HCT116 (cell line): Measurements from ENCODE around the gene MACF1. TPM values are rescaled to one million over a fixed set of nuclear protein-coding genes. Genes with fewer than 3 reads are reported as not detected.

Experiments
- ATAC-seq: fragments of 200-7000 bp; cut with Tn5 transposase; 2 replicates; pipeline ENCODE4 v1.9.1; 2020; ENCODE audit warnings: mild to moderate bottlenecking, moderate library complexity
- BruUV-seq: library from RNA; stranded (reverse); fragments of 400-500 nt; replicated peaks from 2 replicates; lab custom pipeline; 2021; lab: Mats Ljungman, UMichigan
- CTCF ChIA-PET: fragments of 300-600 bp; sonication (Branson Sonifier 250); formaldehyde crosslinking; loops from one replicate; lab custom pipeline; 2021; ENCODE audit warnings: antibody characterized with exemption; lab: Charles Lee
- POLR2A ChIA-PET: fragments of 300-600, 350-600 bp; sonication (Branson Sonifier 250); formaldehyde crosslinking; loops from one replicate; lab custom pipeline; 2021; ENCODE audit warnings: antibody characterized with exemption; lab: Charles Lee
- RAD21 ChIA-PET, 2 experiments: fragments of 300-600 bp; sonication (Branson Sonifier 250); formaldehyde crosslinking; loops; one replicate each; lab custom pipeline; 2023; ENCODE audit warnings: low total read pairs in 2 of 2; ENCODE audit not compliant: uncharacterized antibody in 2 of 2, unreplicated experiment in 2 of 2, low non-redundant PET in 1 of 2; lab: Charles Lee
- DNase-seq: peaks from one replicate; pipeline ENCODE4 v3.0.0-alpha.2; 2010; ENCODE audit warnings: low read depth, low spot score
- H2AFZ ChIP-seq: fragments of 200-600 bp; shearing (Covaris generic), sonication (generic); 2 replicates; pipeline ENCODE4 v1.6.1; 2017; ENCODE audit warnings: low read depth, mixed run types, mixed read lengths, antibody characterized with exemption, low read length; ENCODE audit not compliant: poor library complexity, severe bottlenecking
- H3K27ac ChIP-seq: 2 replicates; pipeline ENCODE4 v1.5.1; 2012; ENCODE audit warnings: low read depth, low read length
- H3K27me3 ChIP-seq: fragments of 200-600 bp; sonication (generic); 2 replicates; pipeline ENCODE4 v1.6.1; 2016; ENCODE audit warnings: mixed run types, low read length, mixed read lengths; ENCODE audit not compliant: insufficient read depth
- H3K36me3 ChIP-seq, 2 experiments: fragments of 200-500 bp in 1 of 2; fragments of 200-600 bp in 1 of 2; sonication (Bioruptor generic) in 1 of 2; sonication (generic) in 1 of 2; 2 replicates each; pipeline versions ENCODE4 v1.5.1 to v1.6.1; 2014 to 2016; ENCODE audit warnings: low read length in 2 of 2, inconsistent platforms in 1 of 2, mixed read lengths in 1 of 2, mixed run types in 1 of 2; ENCODE audit not compliant: insufficient read depth in 2 of 2, control insufficient read depth in 1 of 2
- H3K4me1 ChIP-seq, 2 experiments: fragments of 200-600 bp in 1 of 2; sonication (generic) in 1 of 2; 2 replicates each; pipeline versions ENCODE4 v1.5.1 to v1.6.1; 2012 to 2017; ENCODE audit warnings: low read length in 2 of 2, inconsistent platforms in 1 of 2, mild to moderate bottlenecking in 1 of 2, mixed read lengths in 1 of 2, mixed run types in 1 of 2, moderate library complexity in 1 of 2; ENCODE audit not compliant: insufficient read depth in 2 of 2, control insufficient read depth in 1 of 2
- H3K4me2 ChIP-seq: fragments of 200-600 bp; sonication (generic); 2 replicates; pipeline ENCODE4 v1.6.1; 2017; ENCODE audit warnings: mixed run types, low read length, mixed read lengths
- H3K4me3 ChIP-seq, 2 experiments: fragments of 200-600 bp in 1 of 2; sonication (generic) in 1 of 2; replicated peaks in 1 of 2; 2 replicates each; pipeline ENCODE4 v1.5.1; 2011 to 2016; ENCODE audit warnings: low read length in 2 of 2, control low read depth in 1 of 2, low read depth in 1 of 2, mild to moderate bottlenecking in 1 of 2, mixed read lengths in 1 of 2, mixed run types in 1 of 2
- H3K79me2 ChIP-seq: fragments of 200-600 bp; sonication (generic); 2 replicates; pipeline ENCODE4 v1.6.1; 2017; ENCODE audit warnings: mild to moderate bottlenecking, mixed run types, low read length, moderate library complexity, mixed read lengths; ENCODE audit not compliant: insufficient read depth
- H3K9ac ChIP-seq: fragments of 200-600 bp; sonication (generic); 2 replicates; pipeline ENCODE4 v1.6.1; 2016; ENCODE audit warnings: low read length, mixed read lengths
- H3K9me2 ChIP-seq: fragments of 200-600 bp; sonication (generic), shearing (Covaris generic); 2 replicates; pipeline ENCODE4 v1.6.1; 2017; ENCODE audit warnings: mixed run types, mild to moderate bottlenecking, moderate library complexity; ENCODE audit not compliant: insufficient read depth
- H3K9me3 ChIP-seq, 2 experiments: fragments of 200-500 bp in 1 of 2; fragments of 200-600 bp in 1 of 2; sonication (Bioruptor generic) in 1 of 2; sonication (generic) in 1 of 2; 2 replicates each; pipeline ENCODE4 v1.6.1; 2014 to 2017; ENCODE audit warnings: low read length in 2 of 2, mixed read lengths in 2 of 2, inconsistent platforms in 1 of 2, low read depth in 1 of 2, mild to moderate bottlenecking in 1 of 2, mixed run types in 1 of 2, moderate library complexity in 1 of 2; ENCODE audit not compliant: control insufficient read depth in 1 of 2, insufficient read depth in 1 of 2
- H4K20me1 ChIP-seq: fragments of 200-600 bp; sonication (generic), shearing (Covaris generic); 2 replicates; pipeline ENCODE4 v1.6.1; 2017; ENCODE audit warnings: mixed run types, mild to moderate bottlenecking, moderate library complexity; ENCODE audit not compliant: insufficient read depth
- ATF3 ChIP-seq: IDR thresholded peaks from 2 replicates; pipeline ENCODE4 v1.6.1; 2012
- CBX3 ChIP-seq: IDR thresholded peaks from 2 replicates; pipeline ENCODE4 v1.6.1; 2012; ENCODE audit warnings: low read depth
- CTCF ChIP-seq, 3 experiments: fragments of 200-600 bp in 1 of 3; sonication (generic) in 1 of 3; IDR thresholded peaks in 2 of 3; conservative IDR thresholded peaks in 1 of 3; 2 replicates each; pipeline ENCODE4 v1.5.1; 2012 to 2017; ENCODE audit warnings: low read depth in 2 of 3, low read length in 2 of 3, antibody characterized with exemption in 1 of 3, borderline replicate concordance in 1 of 3, control low read depth in 1 of 3, mild to moderate bottlenecking in 1 of 3, mixed read lengths in 1 of 3, mixed run types in 1 of 3, moderate library complexity in 1 of 3; ENCODE audit not compliant: insufficient read depth in 1 of 3
- EZH2 ChIP-seq: fragments of 200-600 bp; sonication (generic); IDR thresholded peaks from 2 replicates; pipeline ENCODE4 v1.6.1; 2017; ENCODE audit warnings: antibody characterized with exemption, mixed run types
- EZH2phosphoT487 ChIP-seq: fragments of 200-600 bp; IDR thresholded peaks from 2 replicates; pipeline ENCODE4 v1.6.1; 2018; ENCODE audit warnings: antibody characterized with exemption, borderline replicate concordance
- JUND ChIP-seq: IDR thresholded peaks from 2 replicates; pipeline ENCODE4 v1.6.1; 2012
- POLR2AphosphoS5 ChIP-seq: IDR thresholded peaks from 2 replicates; pipeline ENCODE4 v1.6.1; 2011; ENCODE audit warnings: mild to moderate bottlenecking, low read depth, low read length, moderate library complexity
- RAD21 ChIP-seq: IDR thresholded peaks from 2 replicates; pipeline ENCODE4 v1.6.1; 2012; ENCODE audit warnings: low read depth, mild to moderate bottlenecking
- SP1 ChIP-seq: IDR thresholded peaks from 2 replicates; pipeline ENCODE4 v1.6.1; 2012; ENCODE audit warnings: low read depth
- YY1 ChIP-seq: IDR thresholded peaks from 2 replicates; pipeline ENCODE4 v1.6.1; 2011; ENCODE audit warnings: low read length, low read depth, moderate library complexity, mild to moderate bottlenecking; ENCODE audit not compliant: insufficient replicate concordance; ENCODE audit errors: extremely low read depth
- ZBTB33 ChIP-seq: IDR thresholded peaks from 2 replicates; pipeline ENCODE4 v1.6.1; 2011; ENCODE audit warnings: mild to moderate bottlenecking, low read length, moderate library complexity; ENCODE audit not compliant: insufficient replicate concordance; ENCODE audit errors: extremely low read depth
- ZFX ChIP-seq: fragments of 450-650 bp; IDR thresholded peaks from 2 replicates; pipeline ENCODE4 v1.6.1; 2017
- intact Hi-C: fragments of 100-400 bp; cut with micrococcal nuclease; formaldehyde crosslinking; loops from 2 replicates; pipeline ENCODE4 v1.10.0; 2022
- total RNA-seq: library from RNA; stranded (reverse); gene quantifications from one replicate; pipeline ENCODE4 v1.2.1, GENCODE V29; 2021; ENCODE audit not compliant: unreplicated experiment
- TF ChIP-seq, protein P1 (sequence below): IDR thresholded peaks from 2 replicates; pipeline ENCODE4 v1.6.1; 2012

MACF1 gene
- total RNA-seq, 1 experiment from 2014 or later = 146 TPM

- no peak overlapping the region for H2AFZ ChIP-seq
- no peaks in the 10 kb centered on the region for H3K9me3 ChIP-seq
- DNase-seq (no peak), ATAC-seq (no peak)
- no peak overlapping the region for H3K4me3 ChIP-seq
- peaks cover 22% of the 10 kb centered on the region for H3K79me2 ChIP-seq
- POLR2A ChIA-PET = interaction anchor here (1.0 to 1.4 kb wide), 4 partner anchors 12 to 19 kb away, joined by 3 to 6 read pairs (median 4); no protein-coding TSS in a partner anchor
- H3K36me3 ChIP-seq = no peaks in the 10 kb centered on the region; a peak in 1 of 4 replicates
- no peak overlapping the region for H3K27ac ChIP-seq
- no peaks in the 10 kb centered on the region for H4K20me1 ChIP-seq
- peak overlapping the region; percentile 76 for H3K4me2 ChIP-seq
- no peak overlapping the region for H3K9ac ChIP-seq
- TF ChIP-seq ZFX (no peak), CBX3 (0 out of 2 replicates have a peak, but pooled peaks have one; percentile 30), JUND (no peak), EZH2phosphoT487 (no peak), EZH2 (no peak), YY1 (no peak), ATF3 (no peak), ZBTB33 (no peak), RAD21 (peak; percentile 80), POLR2AphosphoS5 (peak; percentile 5), SP1 (no peak), CTCF (IDR thresholded peaks at IDR 0.05 in 2 of 3, conservative IDR thresholded peaks at IDR 0.05 in 1 of 3; ENCODE audit: borderline replicate concordance in 1 of 3, insufficient read depth in 1 of 3, low read depth in 2 of 3, low read length in 2 of 3) (peak; percentile 53 to 76 (median 69); a peak in 5 of 6 replicates)
- TF ChIP-seq, protein P1, sequence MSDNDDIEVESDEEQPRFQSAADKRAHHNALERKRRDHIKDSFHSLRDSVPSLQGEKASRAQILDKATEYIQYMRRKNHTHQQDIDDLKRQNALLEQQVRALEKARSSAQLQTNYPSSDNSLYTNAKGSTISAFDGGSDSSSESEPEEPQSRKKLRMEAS = no peak
- intact Hi-C loops = loop anchor here (2.0 kb wide), 2 partner anchors 144 to 152 kb away; no protein-coding TSS in a partner anchor
- RAD21 ChIA-PET = interaction anchor here (0.5 to 1.3 kb wide), 5 partner anchors 16 to 312 kb away, joined by 3 to 8 read pairs (median 3); no protein-coding TSS in a partner anchor
- CTCF ChIA-PET = interaction anchor here (0.7 to 3.6 kb wide), 9 partner anchors 10 to 313 kb away, joined by 3 to 12 read pairs (median 5); no protein-coding TSS in a partner anchor
- peaks cover 33 to 45% of the 10 kb centered on the region in 2 experiments for H3K4me1 ChIP-seq
- BruUV-seq = no TSS peak
- no peaks in the 10 kb centered on the region for H3K9me2 ChIP-seq
- H3K27me3 ChIP-seq = no peaks in the 10 kb centered on the region
Observed at GRCh38 chr1:39410915-39411436, 206.5 kb downstream of the MACF1 start.
